ENCODE data around the gene MAP2K6.

MAP2K6 gene

DNA sequence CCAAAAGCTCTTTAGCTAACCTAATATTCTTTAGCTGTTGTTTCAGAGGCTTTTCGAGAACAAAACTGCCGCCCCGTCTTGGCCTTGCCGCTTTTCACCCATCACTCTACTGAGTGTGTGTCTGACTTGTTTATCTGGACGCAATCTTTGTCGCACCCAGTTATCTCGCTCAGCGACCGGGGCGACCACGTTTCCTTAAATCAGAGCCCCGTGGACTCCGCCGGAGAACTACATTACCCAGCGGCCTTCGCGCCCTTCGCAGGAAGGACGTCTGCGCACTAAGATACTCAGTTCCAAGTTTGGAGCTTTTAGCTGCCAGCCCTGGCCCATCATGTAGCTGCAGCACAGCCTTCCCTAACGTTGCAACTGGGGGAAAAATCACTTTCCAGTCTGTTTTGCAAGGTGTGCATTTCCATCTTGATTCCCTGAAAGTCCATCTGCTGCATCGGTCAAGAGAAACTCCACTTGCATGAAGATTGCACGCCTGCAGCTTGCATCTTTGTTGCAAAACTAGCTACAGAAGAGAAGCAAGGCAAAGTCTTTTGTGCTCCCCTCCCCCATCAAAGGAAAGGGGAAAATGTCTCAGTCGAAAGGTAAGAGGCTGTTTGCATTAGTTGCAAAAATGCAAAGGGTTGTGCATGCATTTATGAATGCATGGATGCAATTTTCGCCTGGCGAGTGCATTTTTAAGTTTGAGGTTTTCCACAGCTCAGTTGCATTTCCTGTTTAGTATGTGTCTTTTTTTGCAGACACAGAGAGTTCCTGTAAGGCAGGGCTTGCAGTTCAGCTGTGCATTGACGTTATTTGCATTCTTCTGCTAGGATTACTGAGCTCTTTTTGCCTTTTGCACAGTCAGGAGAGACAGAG is at the start of gene MAP2K6:
Gene MAP2K6, plus strand, starts transcription at position 290 of the 867 bp plus-strand sequence. Its CDS starts 288 bp downstream, at position 578.
- DNase-seq = peak; percentile 40

DNA sequence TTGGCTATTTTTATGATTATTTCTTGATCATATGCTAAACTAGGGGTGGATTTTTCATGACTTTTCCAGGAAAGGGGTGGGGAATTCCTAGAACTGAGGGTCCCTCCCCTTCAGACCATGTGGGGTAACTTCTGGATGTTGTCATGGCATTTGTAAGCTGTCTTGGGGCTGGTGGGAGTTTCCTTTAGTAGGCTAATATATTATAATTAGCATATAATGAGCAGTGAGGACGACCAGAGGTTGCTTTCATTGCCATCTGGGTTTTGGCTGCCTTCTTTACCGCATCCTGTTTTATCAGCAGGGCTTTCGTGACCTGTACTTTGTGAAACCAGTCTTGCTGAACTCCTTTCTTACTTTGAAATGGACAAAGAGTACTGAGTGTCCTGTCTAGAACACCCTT is 47.2 kb upstream of the MAP2K6 start:
- no peak for DNase-seq

GRCh38 chr17:69373069-69373468 is 41.4 kb upstream of the MAP2K6 start:
- no peak for DNase-seq

DNA sequence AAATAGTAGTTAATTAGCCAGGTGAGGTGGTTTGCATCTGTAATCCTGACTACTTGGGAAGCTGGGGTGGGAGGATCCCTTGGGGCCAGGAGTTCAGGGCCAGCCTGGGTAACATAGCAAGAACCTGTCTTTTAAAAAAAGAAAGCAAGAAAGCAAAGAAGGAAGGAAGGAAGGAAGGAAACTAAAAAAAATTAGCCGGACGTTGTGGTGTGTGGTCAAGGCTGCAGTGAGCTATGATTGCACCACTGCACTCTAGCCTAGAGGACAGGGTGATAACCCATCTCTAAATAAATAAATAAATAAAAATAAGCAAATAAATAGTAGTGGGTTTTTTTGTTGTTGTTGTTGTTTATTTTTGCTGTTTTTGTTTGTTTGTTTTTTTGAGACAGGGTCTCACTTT is 39.3 kb upstream of the MAP2K6 start:
- DNase-seq = no peak

DNA sequence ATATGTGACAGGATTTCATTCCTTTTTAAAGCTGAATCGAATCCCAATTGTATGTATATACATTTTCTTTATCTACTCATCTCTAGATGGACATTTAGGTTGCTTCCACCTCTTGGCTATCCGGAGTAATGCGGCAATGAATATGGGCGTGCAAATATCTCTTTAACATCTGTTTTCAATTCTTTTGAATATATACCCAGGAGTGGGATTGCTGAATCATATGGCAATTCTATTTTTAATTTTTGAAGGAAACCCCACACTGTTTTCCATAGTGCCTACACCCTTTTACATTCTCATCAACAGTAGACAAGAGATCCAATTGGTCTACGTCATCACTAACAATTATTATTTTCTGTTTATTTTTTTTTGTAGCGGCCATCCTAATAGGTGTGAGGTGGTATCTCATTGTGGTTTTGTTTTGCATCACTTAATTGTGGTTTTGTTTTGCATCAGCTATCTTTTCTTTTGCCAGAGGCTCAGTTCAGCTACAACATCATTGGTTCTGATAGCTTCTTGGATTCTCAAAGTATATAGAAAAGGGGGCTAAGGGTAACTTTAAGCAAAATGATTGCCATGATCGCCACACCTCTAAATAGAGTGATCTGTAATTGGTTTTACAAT is 25.6 kb upstream of the MAP2K6 start:
- DNase-seq = no peak

GRCh38 chr17:69390795-69391501 is 23.5 kb upstream of the MAP2K6 start:
- no peak for DNase-seq

GRCh38 chr17:69401251-69401650 is 13.2 kb upstream of the MAP2K6 start:
- DNase-seq = no peak

DNA sequence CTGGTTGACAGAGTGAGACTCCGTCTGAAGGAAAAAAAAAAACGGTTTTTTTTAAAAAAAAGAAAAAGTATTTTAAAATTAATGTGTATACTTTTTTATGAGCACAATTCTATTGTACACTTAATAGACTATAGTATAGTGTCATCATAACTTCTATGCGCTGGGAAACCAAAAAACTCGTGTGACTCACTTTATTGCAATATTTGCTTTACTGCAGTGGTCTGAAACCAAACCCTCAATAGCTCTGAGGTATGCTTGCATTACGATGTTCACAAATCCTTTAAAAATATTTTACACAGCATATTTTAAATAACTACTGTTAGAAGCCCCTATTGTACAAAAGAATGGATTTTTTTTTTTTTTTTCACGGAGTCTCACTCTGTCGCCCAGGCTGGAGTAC is 12.4 kb upstream of the MAP2K6 start:
- DNase-seq = no peak

- no peak for DNase-seq
Measured at GRCh38 chr17:69404399-69404798, 10.1 kb upstream of the MAP2K6 start.

GRCh38 chr17:69405096-69405495 is 9.4 kb upstream of the MAP2K6 start:
- no peak for DNase-seq

GRCh38 chr17:69406941-69407340 is 7.6 kb upstream of the MAP2K6 start:
- DNase-seq = no peak

- no peak for DNase-seq
Measured at GRCh38 chr17:69407759-69408158, 6.7 kb upstream of the MAP2K6 start.

DNA sequence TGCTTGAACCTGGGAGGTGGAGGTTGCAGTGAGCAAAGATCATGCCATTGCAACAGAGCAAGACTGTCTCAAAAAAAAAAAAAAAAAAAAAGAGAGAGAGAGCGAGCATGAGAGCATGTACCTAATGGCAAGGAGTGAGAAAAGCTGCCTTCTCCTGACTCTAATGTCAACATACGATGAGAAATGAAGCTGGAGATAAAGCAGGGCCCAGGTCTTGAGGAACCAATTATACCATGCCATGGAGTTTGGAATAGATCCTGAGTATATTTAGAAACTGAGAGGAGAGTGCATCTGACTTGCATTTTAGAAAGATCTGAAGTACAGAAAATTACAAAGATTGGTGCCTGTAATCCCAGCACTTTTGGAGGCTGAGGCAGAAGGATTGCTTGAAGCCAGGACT is 3.8 kb upstream of the MAP2K6 start:
- DNase-seq = no peak

- no peak for DNase-seq
Measured at GRCh38 chr17:69411766-69412165, 2.7 kb upstream of the MAP2K6 start.

- DNase-seq = no peak
Measured at GRCh38 chr17:69412251-69412671, 2.2 kb upstream of the MAP2K6 start.

GRCh38 chr17:69415431-69415830 is 934 bp downstream of the MAP2K6 start:
- no peak for DNase-seq

DNA sequence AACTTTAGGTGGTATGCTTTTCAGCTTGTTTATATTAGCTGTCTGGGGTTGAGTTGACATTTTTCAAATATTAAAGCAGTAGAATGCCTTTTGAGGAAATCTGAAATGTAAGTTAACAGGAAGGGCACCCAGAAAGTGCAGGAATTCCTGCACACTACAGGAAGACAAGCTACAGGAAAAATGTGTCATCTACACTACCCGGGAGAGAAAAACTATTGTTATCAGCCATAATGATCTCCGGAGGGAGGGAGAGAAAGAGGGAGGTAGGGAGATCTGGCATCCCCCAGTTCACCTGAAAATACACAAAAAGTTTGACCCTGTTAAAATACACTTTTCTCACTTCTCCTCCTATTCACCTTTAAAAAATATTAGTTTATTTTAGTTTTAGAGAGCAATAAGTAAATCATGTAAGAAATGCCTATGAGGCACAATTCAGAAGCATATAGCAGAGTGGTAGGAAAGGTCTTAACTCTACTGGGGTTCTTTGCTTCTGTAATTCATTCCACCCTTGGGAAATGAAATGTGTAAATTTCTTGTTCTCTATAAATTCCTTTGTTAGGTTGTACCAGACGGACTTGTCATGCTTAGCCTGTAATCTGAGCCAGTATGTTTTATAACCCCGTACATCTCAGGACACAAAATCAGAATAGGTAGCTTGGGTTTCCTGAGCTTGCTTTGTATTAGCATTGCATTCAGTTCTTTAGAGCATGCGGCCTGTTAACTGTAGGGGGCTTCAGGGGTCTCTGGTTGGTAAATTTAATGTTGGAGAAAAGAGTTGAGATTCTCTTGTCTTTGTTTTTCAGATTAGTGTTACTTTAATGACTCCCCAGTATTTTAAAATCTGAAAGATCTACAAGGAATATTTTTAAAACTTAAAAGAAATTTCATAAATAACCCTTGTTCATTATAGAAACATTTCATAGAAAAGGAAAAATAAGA is 3.3 kb downstream of the MAP2K6 start:
- no peak for DNase-seq

DNA sequence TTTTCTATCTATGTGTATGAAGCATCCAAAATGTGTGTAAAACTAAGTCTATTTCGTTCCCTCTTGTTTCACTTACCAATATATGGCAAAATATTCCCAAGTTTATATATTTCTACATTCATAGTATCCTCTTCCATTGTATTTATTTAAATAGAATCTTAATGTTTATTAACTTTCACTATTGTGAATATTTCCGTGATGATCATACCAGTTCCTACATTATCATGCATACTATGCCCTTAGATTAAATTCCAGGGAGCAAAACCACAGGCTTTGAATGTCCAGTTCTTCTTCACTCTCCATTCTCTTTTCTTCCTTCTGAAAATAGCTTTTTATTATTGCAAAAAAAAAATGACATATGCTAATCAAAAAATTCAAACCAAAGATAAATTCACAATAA is 4.0 kb downstream of the MAP2K6 start:
- no peak for DNase-seq

GRCh38 chr17:69423450-69423849 is 9.0 kb downstream of the MAP2K6 start:
- no peak for DNase-seq

GRCh38 chr17:69424287-69425041 is 10.0 kb downstream of the MAP2K6 start:
- DNase-seq = no peak

GRCh38 chr17:69425978-69426377 is 11.5 kb downstream of the MAP2K6 start:
- no peak for DNase-seq
